ENCODE measurements around the gene ASB9. TPM values are rescaled to one million over a fixed set of nuclear protein-coding genes. Genes with fewer than 3 reads are reported as not detected.

ASB9 gene
- total RNA-seq, 4 donors from 2014 or later, result 0.87 to 3.9 (median 1.1) TPM

DNA sequence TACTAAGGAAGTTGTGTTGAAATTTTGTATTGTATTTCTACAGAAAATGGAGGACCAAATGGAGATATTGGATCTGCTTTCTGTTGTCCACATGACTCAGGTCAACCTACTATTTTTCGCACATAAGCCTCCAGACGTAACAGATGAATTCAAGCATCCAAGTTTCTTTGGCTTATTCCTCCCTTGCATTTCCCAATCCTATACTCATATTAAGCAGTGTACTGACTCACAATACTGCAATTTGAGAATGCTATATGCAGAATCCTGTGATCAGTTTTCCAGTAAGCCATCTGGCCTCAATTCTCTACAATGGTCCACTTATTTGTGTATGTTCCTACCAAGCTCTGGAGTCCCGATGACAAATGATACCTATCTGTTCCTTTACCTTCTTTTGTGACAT, 75.7 kb downstream of the ASB9 start:
- no peak for TF ChIP-seq EP300 (IDR thresholded peaks at IDR 0.05)
- no peak for TF ChIP-seq POLR2A (IDR thresholded peaks at IDR 0.05)
- TF ChIP-seq CTCF (IDR thresholded peaks at IDR 0.05), result no peak
- Histone ChIP-seq H3K9me3 (no peaks in the 10 kb centered on the region), H3K27ac (no peak overlapping the region), H3K4me3 (no peak overlapping the region), H3K36me3 (no peaks in the 10 kb centered on the region), H3K27me3 (no peaks in the 10 kb centered on the region), H3K4me1 (no peaks in the 10 kb centered on the region)
- DNase-seq (ENCODE audit: low spot score in 2 of 2), result no peak
- 54 to 64% methylated on average over 3 of the region's 3 CpGs for WGBS, 2 donors

Other genes starting within 250 kb of the ASB9 start
- not detected for gene ASB11, start 45.6 kb upstream of the ASB9 start, total RNA-seq
- gene PIGA, start 65.4 kb upstream of the ASB9 start, total RNA-seq, result 1 to 10 TPM; 5.1 to 9.8 (median 7.9) TPM
- 1 to 10 TPM; 1.5 to 5.0 (median 1.8) TPM for gene VEGFD, start 114.3 kb upstream of the ASB9 start, total RNA-seq
- gene PIR, start 223.2 kb upstream of the ASB9 start, total RNA-seq, result 10 to 100 TPM; 10.6 to 27.6 (median 23.4) TPM
- 1 to 10 TPM; 1.8 to 5.9 (median 3.4) TPM for gene BMX, start 230.7 kb upstream of the ASB9 start, total RNA-seq